ENCODE data around the gene TMEM117. TPM values are rescaled to one million over a fixed set of nuclear protein-coding genes. Genes with fewer than 3 reads are reported as not detected.

Gene TMEM117
- total RNA-seq, 1 donor from 2014 or later: 12.4 TPM

- Histone ChIP-seq H3K27me3 (ENCODE audit: control insufficient read depth, insufficient read depth, low read length) (no peaks in the 10 kb centered on the region), H3K36me3 (ENCODE audit: control insufficient read depth, insufficient read depth, low read length) (no peaks in the 10 kb centered on the region), H3K4me3 (ENCODE audit: low read depth, low read length) (no peak overlapping the region)
- no peak for TF ChIP-seq CTCF (IDR thresholded peaks at IDR 0.05; ENCODE audit: insufficient read depth, low read length, poor library complexity, severe bottlenecking)
- no peak for DNase-seq (ENCODE audit: low read depth)
These were observed 79.1 kb downstream of the TMEM117 start for GRCh38 chr12:43914923-43915468.

GRCh38 chr12:43917896-43918295, 82.0 kb downstream of the TMEM117 start:
- H3K36me3 ChIP-seq (ENCODE audit: control insufficient read depth, insufficient read depth, low read length): no peaks in the 10 kb centered on the region
- no peak overlapping the region for H3K4me3 ChIP-seq (ENCODE audit: low read depth, low read length)
- DNase-seq (ENCODE audit: low read depth): no peak
- H3K27me3 ChIP-seq (ENCODE audit: control insufficient read depth, insufficient read depth, low read length): no peaks in the 10 kb centered on the region
- no peak for TF ChIP-seq CTCF (IDR thresholded peaks at IDR 0.05; ENCODE audit: insufficient read depth, low read length, poor library complexity, severe bottlenecking)

- Histone ChIP-seq H3K27me3 (ENCODE audit: control insufficient read depth, insufficient read depth, low read length) (no peaks in the 10 kb centered on the region), H3K4me3 (ENCODE audit: low read depth, low read length) (no peak overlapping the region), H3K36me3 (ENCODE audit: control insufficient read depth, insufficient read depth, low read length) (no peaks in the 10 kb centered on the region)
- no peak for TF ChIP-seq CTCF (IDR thresholded peaks at IDR 0.05; ENCODE audit: insufficient read depth, low read length, poor library complexity, severe bottlenecking)
- no peak for DNase-seq (ENCODE audit: low read depth)
These were observed 85.9 kb downstream of the TMEM117 start for GRCh38 chr12:43921666-43922337.

- TF ChIP-seq CTCF (IDR thresholded peaks at IDR 0.05; ENCODE audit: insufficient read depth, low read length, poor library complexity, severe bottlenecking): no peak
- Histone ChIP-seq H3K4me3 (ENCODE audit: low read depth, low read length) (no peak overlapping the region), H3K27me3 (ENCODE audit: control insufficient read depth, insufficient read depth, low read length) (no peaks in the 10 kb centered on the region), H3K36me3 (ENCODE audit: control insufficient read depth, insufficient read depth, low read length) (no peaks in the 10 kb centered on the region)
- no peak for DNase-seq (ENCODE audit: low read depth)
These were observed 94.2 kb downstream of the TMEM117 start for GRCh38 chr12:43930032-43930431.

- Histone ChIP-seq H3K4me3 (ENCODE audit: low read depth, low read length) (no peak overlapping the region), H3K36me3 (ENCODE audit: control insufficient read depth, insufficient read depth, low read length) (no peaks in the 10 kb centered on the region), H3K27me3 (ENCODE audit: control insufficient read depth, insufficient read depth, low read length) (no peaks in the 10 kb centered on the region)
- no peak for TF ChIP-seq CTCF (IDR thresholded peaks at IDR 0.05; ENCODE audit: insufficient read depth, low read length, poor library complexity, severe bottlenecking)
- DNase-seq (ENCODE audit: low read depth): no peak
These were observed 95.3 kb downstream of the TMEM117 start for GRCh38 chr12:43931187-43931586.

- no peak for TF ChIP-seq CTCF (IDR thresholded peaks at IDR 0.05; ENCODE audit: insufficient read depth, low read length, poor library complexity, severe bottlenecking)
- H3K4me3 ChIP-seq (ENCODE audit: low read depth, low read length): no peak overlapping the region
These were observed 99.7 kb downstream of the TMEM117 start for GRCh38 chr12:43935581-43935980.

More at GRCh38 chr12:43935581-43935980, 99.7 kb downstream of the TMEM117 start:
- no peaks in the 10 kb centered on the region for H3K36me3 ChIP-seq (ENCODE audit: control insufficient read depth, insufficient read depth, low read length)
- H3K27me3 ChIP-seq (ENCODE audit: control insufficient read depth, insufficient read depth, low read length): no peaks in the 10 kb centered on the region
- no peak for DNase-seq (ENCODE audit: low read depth)

Measured in kidney epithelial cell (primary cell).